ENCODE measurements around the gene HS2ST1. TPM values are rescaled to one million over a fixed set of nuclear protein-coding genes. Genes with fewer than 3 reads are reported as not detected.

The HS2ST1 gene
- total RNA-seq, 1 experiment from 2014 or later, result 45.0 TPM

- H3K36me3 ChIP-seq, result no peaks in the 10 kb centered on the region
- no peaks in the 10 kb centered on the region for H3K27me3 ChIP-seq
- DNase-seq, result peak; percentile 20 to 61
- no peaks in the 10 kb centered on the region for H3K9me3 ChIP-seq (replicated peaks)
- no peak overlapping the region for H3K27ac ChIP-seq
- no peak overlapping the region for H3K4me3 ChIP-seq
- H3K4me1 ChIP-seq, result peaks cover 12% of the 10 kb centered on the region
Measured at GRCh38 chr1:87120779-87121178, 206.3 kb downstream of the HS2ST1 start.

GRCh38 chr1:87121711-87122163, 207.3 kb downstream of the HS2ST1 start:
- DNase-seq, result no peak
- Histone ChIP-seq H3K9me3 (replicated peaks) (no peaks in the 10 kb centered on the region), H3K36me3 (no peaks in the 10 kb centered on the region), H3K4me1 (peaks cover 15% of the 10 kb centered on the region), H3K27me3 (no peaks in the 10 kb centered on the region), H3K4me3 (no peak overlapping the region), H3K27ac (no peak overlapping the region)

- DNase-seq, result no peak
- peaks cover 16% of the 10 kb centered on the region for H3K4me1 ChIP-seq
- H3K27ac ChIP-seq, result no peak overlapping the region
- no peak overlapping the region for H3K4me3 ChIP-seq
- no peaks in the 10 kb centered on the region for H3K9me3 ChIP-seq (replicated peaks)
- H3K27me3 ChIP-seq, result no peaks in the 10 kb centered on the region
- H3K36me3 ChIP-seq, result no peaks in the 10 kb centered on the region
Measured at GRCh38 chr1:87122243-87122642, 207.8 kb downstream of the HS2ST1 start.

GRCh38 chr1:87123610-87124009, 209.2 kb downstream of the HS2ST1 start:
- Histone ChIP-seq H3K4me1 (peaks cover 18% of the 10 kb centered on the region), H3K9me3 (replicated peaks) (no peaks in the 10 kb centered on the region), H3K27me3 (no peaks in the 10 kb centered on the region), H3K27ac (no peak overlapping the region), H3K4me3 (no peak overlapping the region), H3K36me3 (no peaks in the 10 kb centered on the region)
- DNase-seq, result no peak

GRCh38 chr1:87126886-87127505, 212.6 kb downstream of the HS2ST1 start:
- DNase-seq, result peak in 1 of 2 experiments; percentile 34
- H3K9me3 ChIP-seq (replicated peaks), result no peaks in the 10 kb centered on the region
- no peaks in the 10 kb centered on the region for H3K36me3 ChIP-seq
- H3K27ac ChIP-seq, result no peak overlapping the region; the same call in 1 of the 2 replicates
- peaks cover 18% of the 10 kb centered on the region for H3K4me1 ChIP-seq
- no peak overlapping the region for H3K4me3 ChIP-seq
- no peaks in the 10 kb centered on the region for H3K27me3 ChIP-seq

- H3K9me3 ChIP-seq (replicated peaks), result no peaks in the 10 kb centered on the region
- no peak overlapping the region for H3K27ac ChIP-seq
- H3K4me1 ChIP-seq, result peaks cover 18% of the 10 kb centered on the region
- no peak overlapping the region for H3K4me3 ChIP-seq
- H3K36me3 ChIP-seq, result no peaks in the 10 kb centered on the region
- H3K27me3 ChIP-seq, result no peaks in the 10 kb centered on the region
- no peak for DNase-seq
Measured at GRCh38 chr1:87127581-87127980, 213.1 kb downstream of the HS2ST1 start.

- Histone ChIP-seq H3K27ac (no peak overlapping the region), H3K36me3 (no peaks in the 10 kb centered on the region), H3K4me1 (peaks cover 18% of the 10 kb centered on the region), H3K9me3 (replicated peaks) (no peaks in the 10 kb centered on the region), H3K27me3 (no peaks in the 10 kb centered on the region), H3K4me3 (no peak overlapping the region)
- no peak for DNase-seq
Measured at GRCh38 chr1:87129038-87129437, 214.6 kb downstream of the HS2ST1 start.

- Histone ChIP-seq H3K27me3 (no peaks in the 10 kb centered on the region), H3K27ac (no peak overlapping the region), H3K4me3 (no peak overlapping the region), H3K9me3 (replicated peaks) (no peaks in the 10 kb centered on the region), H3K4me1 (peaks cover 18% of the 10 kb centered on the region), H3K36me3 (no peaks in the 10 kb centered on the region)
- no peak for DNase-seq
Measured at GRCh38 chr1:87129606-87130005, 215.2 kb downstream of the HS2ST1 start.

GRCh38 chr1:87130438-87130837, 216.0 kb downstream of the HS2ST1 start:
- DNase-seq, result no peak
- Histone ChIP-seq H3K4me3 (no peak overlapping the region), H3K27me3 (no peaks in the 10 kb centered on the region), H3K4me1 (peaks cover 18% of the 10 kb centered on the region), H3K27ac (no peak overlapping the region), H3K36me3 (no peaks in the 10 kb centered on the region), H3K9me3 (replicated peaks) (no peaks in the 10 kb centered on the region)

- H3K36me3 ChIP-seq, result no peaks in the 10 kb centered on the region
- peak overlapping the region; percentile 47 for H3K4me3 ChIP-seq
- peak overlapping the region; percentile 58 for H3K27ac ChIP-seq
- peaks cover 8% of the 10 kb centered on the region for H3K4me1 ChIP-seq
- no peaks in the 10 kb centered on the region for H3K27me3 ChIP-seq
- DNase-seq, result peak; percentile 81 to 87
- H3K9me3 ChIP-seq (replicated peaks), result no peaks in the 10 kb centered on the region
Measured at GRCh38 chr1:87131809-87132283, 217.4 kb downstream of the HS2ST1 start.

GRCh38 chr1:87132284-87132870, 217.9 kb downstream of the HS2ST1 start:
- Histone ChIP-seq H3K27ac (peak overlapping the region; percentile 58), H3K4me1 (peaks cover 3% of the 10 kb centered on the region), H3K9me3 (replicated peaks) (no peaks in the 10 kb centered on the region), H3K36me3 (no peaks in the 10 kb centered on the region), H3K4me3 (peak overlapping the region; percentile 47), H3K27me3 (no peaks in the 10 kb centered on the region)
- no peak for DNase-seq

GRCh38 chr1:87134061-87134460, 219.6 kb downstream of the HS2ST1 start:
- H3K27me3 ChIP-seq, result no peaks in the 10 kb centered on the region
- H3K4me3 ChIP-seq, result no peak overlapping the region
- no peaks in the 10 kb centered on the region for H3K36me3 ChIP-seq

GRCh38 chr1:87134625-87135328, 220.3 kb downstream of the HS2ST1 start:
- H3K27ac ChIP-seq, result no peak overlapping the region
- DNase-seq, result no peak
- H3K36me3 ChIP-seq, result no peaks in the 10 kb centered on the region
- H3K4me1 ChIP-seq, result peaks cover 3% of the 10 kb centered on the region
- H3K27me3 ChIP-seq, result no peaks in the 10 kb centered on the region
- H3K9me3 ChIP-seq (replicated peaks), result no peaks in the 10 kb centered on the region
- H3K4me3 ChIP-seq, result no peak overlapping the region

More at GRCh38 chr1:87134061-87134460, 219.6 kb downstream of the HS2ST1 start:
- no peak for DNase-seq
- Histone ChIP-seq H3K9me3 (replicated peaks) (no peaks in the 10 kb centered on the region), H3K4me1 (peaks cover 3% of the 10 kb centered on the region), H3K27ac (no peak overlapping the region)

- no peak overlapping the region for H3K27ac ChIP-seq
- H3K36me3 ChIP-seq, result no peaks in the 10 kb centered on the region
- H3K4me1 ChIP-seq, result peaks cover 3% of the 10 kb centered on the region
- no peak overlapping the region for H3K4me3 ChIP-seq
- no peaks in the 10 kb centered on the region for H3K27me3 ChIP-seq
- DNase-seq, result no peak
- H3K9me3 ChIP-seq (replicated peaks), result no peaks in the 10 kb centered on the region
Measured at GRCh38 chr1:87135329-87135712, 220.9 kb downstream of the HS2ST1 start.

- no peak for DNase-seq
- no peaks in the 10 kb centered on the region for H3K9me3 ChIP-seq (replicated peaks)
- H3K36me3 ChIP-seq, result no peaks in the 10 kb centered on the region
Measured at GRCh38 chr1:87136607-87137341, 222.3 kb downstream of the HS2ST1 start.

More at GRCh38 chr1:87136607-87137341, 222.3 kb downstream of the HS2ST1 start:
- no peak overlapping the region for H3K27ac ChIP-seq
- H3K4me3 ChIP-seq, result no peak overlapping the region
- peaks cover 3% of the 10 kb centered on the region for H3K4me1 ChIP-seq
- no peaks in the 10 kb centered on the region for H3K27me3 ChIP-seq
